GM21515 (cell line): Measurements from ENCODE around the gene FBXW2.
"Not testable (repeated sequence)": the region's sequence is repeated elsewhere in the genome, so short reads cannot be mapped to it uniquely, and the experiment has no call there.

Experiments used
- ATAC-seq: cut with Tn5 transposase; IDR thresholded peaks from one replicate; pipeline ENCODE4 v1.9.1; 2021; ENCODE audit not compliant: unreplicated experiment

FBXW2 gene

GRCh38 chr9:120779227-120779626 lies 14.0 kb downstream of the FBXW2 start:
- ATAC-seq: no peak

DNA sequence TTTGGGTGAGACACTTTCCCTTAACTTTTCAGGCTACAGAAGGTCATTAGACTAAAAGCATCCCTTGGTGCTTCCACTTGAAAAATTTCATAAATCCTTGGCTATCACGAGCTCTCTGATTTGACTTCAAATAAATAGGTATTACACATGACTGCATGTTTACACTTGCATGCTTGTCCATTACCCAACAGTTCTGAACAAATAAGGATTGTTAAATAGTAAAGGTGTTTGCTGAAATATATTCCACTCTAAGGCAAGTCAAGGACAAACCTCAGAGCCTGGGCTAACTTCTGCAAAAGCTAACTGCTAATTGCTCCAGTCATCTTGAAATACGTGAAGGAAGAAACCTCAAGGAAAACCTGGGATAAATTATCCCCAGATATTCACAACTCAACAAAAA lies 14.5 kb downstream of the FBXW2 start:
- ATAC-seq: no peak

GRCh38 chr9:120777229-120777628 lies 16.0 kb downstream of the FBXW2 start:
- no peak for ATAC-seq

GRCh38 chr9:120776788-120777187 lies 16.4 kb downstream of the FBXW2 start:
- ATAC-seq: no peak

- no peak for ATAC-seq
Measured at GRCh38 chr9:120775859-120776258, 17.4 kb downstream of the FBXW2 start.

DNA sequence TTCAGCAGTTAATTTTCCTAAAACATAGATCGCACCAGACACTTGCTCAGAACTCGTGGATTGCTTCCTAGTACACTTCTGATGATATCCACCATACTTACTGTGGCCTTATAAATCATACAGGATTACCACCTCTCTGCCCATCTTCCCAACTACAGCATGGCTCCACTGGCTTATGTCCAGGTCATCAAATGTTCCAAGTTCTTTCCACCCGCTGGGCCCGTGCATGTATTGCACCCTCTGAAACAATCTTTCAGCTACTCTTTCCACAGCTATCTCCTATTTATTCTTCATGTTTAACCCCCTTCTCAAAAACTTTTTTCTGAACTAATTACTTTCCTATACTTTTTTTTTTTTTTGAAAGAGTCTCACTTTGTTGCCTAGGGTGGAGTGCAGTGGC lies 18.5 kb downstream of the FBXW2 start:
- ATAC-seq: no peak

DNA sequence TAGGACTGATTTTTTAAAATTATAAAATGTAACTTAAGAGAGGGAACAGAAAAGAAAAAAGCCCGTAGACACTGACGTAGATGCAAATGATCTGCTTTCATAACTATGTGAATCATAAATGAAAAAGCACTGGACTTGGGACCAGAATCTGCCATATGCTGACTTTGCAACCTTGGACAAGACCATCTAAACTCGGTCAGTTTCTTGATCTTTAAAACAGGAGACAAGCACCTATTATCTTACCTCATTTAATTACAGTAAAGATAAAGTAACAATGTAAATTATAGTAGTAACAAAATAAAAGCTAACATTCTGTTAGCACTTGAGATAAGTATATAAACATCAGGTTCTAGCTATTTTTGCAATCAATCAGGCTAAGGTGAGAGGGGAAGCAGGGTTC lies 20.0 kb downstream of the FBXW2 start:
- ATAC-seq: no peak

DNA sequence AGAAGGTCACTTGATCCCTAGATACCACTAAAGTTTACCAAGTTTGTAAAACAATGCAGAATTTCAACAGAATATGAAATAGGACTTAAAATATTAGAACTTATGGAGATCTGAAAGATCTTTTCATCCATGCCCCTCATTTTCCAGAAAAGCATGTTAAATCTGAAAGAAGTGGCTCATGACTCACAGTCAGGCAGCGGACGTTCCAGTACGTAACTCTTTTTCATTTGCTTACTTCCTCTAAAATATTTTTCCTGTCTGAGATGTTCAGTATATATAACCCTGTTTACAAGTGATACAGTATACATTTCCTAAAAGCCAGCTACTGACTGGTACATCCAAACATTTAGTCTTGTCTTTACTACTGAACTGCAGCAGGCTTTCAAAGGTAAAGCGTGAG lies 22.3 kb downstream of the FBXW2 start:
- ATAC-seq: no peak

DNA sequence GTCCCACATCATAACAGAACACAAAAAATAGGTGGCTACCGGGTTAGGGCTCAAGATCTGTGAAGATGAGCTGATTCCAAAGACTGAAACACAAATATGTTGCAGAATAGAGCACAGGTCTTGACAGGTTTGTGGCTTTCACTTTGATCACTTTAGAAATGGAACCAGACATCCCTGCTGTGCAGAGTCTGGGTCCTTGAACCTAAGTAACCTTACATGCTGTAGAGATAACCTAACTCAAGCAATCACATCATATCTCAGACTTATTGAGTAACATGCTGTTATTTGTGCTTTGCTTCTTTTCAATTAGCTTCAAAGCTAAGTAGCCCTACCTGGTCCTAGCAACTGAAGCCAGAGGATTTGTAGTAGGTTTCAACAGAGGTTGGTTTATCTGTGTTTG lies 24.3 kb downstream of the FBXW2 start:
- ATAC-seq: no peak

DNA sequence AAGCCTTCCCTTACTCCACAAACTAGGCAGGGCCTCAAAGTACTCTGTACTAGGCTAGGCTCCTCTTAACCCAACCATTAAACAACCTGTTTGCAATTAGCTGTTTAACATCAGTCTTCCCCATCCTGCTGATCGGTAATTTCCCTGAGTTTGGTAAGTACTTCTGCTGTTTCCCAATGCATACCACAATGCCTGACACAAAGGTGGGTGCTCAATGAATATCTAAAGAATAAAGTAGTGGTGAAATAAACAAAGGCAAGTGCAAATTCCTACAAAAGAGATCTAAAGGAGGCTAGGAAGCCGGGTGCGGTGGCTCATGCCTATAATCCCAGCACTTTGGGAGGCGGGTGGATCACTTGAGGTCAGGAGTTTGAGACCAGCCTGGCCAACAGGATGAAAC lies 25.0 kb downstream of the FBXW2 start:
- ATAC-seq: no peak

- no peak for ATAC-seq
Measured at GRCh38 chr9:120767451-120767850, 25.8 kb downstream of the FBXW2 start.

GRCh38 chr9:120765910-120766425 lies 27.2 kb downstream of the FBXW2 start:
- ATAC-seq: no peak

- no peak for ATAC-seq
Measured at GRCh38 chr9:120764476-120764875, 28.7 kb downstream of the FBXW2 start.

DNA sequence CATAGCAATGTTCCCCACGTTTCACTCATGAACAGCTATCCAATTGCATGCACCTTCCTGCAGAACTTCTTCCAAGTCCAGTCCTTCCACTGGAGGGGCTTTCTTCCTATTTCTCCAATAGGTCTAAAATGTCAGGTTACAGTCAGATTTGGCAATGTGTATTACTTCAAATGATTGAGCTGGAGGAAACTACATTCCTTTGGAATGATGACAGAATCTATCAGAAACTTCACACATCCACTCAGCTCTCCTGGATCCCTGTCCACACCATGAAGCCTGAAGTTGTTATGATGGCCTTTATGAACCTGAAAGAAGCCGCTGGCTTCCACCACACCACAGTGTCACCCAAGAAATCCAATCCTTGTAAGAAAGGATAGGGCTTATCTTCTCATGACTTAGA lies 32.2 kb downstream of the FBXW2 start:
- ATAC-seq: no peak

DNA sequence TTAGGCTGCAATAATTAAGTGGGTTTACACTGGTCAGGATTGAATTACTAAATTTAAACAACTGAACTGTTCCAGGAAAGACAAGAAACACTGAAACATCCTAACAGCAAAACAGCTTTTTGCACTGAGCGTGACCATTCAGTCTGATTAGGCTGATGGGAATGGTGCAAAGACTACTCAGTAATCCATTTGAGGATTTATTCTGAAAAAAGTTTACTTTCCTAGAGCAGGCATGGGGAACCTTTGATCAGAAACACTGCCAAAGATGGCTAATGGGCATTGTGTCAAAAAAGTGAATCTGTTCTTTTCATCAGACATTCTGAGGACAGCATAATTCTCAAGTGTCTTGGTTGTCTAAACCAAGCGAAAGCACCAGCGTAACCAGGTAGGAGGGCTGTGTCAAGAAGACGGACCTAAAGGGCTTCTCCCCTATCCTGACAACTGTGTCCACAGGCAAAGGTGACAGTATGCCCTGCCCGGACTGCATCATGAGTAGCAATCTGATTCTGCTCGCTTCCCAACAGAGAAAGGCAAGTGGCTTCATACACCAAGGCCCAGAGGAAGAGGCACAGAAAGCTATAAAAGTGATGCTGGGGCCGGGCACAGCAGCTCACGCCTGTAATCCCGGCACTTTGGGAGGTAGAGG lies 33.3 kb downstream of the FBXW2 start:
- ATAC-seq: no peak

DNA sequence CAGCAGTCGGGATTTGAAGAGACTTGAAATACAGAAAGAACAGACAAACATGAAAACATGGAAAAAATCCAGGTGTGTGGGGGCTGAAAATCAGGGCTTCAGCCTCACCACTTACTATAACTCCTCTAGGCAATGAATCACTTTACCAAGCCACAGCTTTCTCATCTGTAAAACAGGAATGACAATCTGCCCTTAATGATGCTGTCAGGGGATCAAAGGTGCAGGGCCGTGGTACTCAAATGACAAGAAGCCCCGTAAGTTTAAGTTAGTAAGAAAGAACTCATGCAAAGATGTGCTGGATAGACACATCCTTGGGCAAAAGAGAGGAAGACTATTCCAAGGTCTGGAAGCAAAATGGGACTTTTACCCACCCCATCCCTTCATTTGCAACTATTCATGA lies 34.7 kb downstream of the FBXW2 start:
- no peak for ATAC-seq

GRCh38 chr9:120757026-120757913 lies 35.9 kb downstream of the FBXW2 start:
- ATAC-seq: no peak

DNA sequence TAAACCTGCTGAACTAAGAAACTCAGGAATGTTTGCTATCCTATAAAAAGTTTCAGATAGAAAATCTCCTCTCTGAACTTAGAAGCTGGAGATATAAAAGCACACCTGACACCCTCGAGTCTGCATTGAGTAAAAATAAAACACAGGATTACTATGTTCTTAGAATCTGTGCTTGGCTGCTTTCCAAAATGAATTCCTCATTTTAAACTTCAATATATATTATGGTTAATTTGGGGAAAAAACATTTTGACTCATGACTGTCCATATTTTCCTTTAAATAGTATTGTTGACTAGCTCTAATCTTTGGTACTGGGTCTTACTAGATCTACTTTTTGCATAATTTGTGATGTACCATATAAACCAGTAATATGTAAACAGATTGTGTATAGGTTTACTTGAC lies 36.7 kb downstream of the FBXW2 start:
- ATAC-seq: no peak

GRCh38 chr9:120755810-120756434 lies 37.3 kb downstream of the FBXW2 start:
- ATAC-seq: no peak

- ATAC-seq: no peak
Measured at GRCh38 chr9:120755044-120755443, 38.2 kb downstream of the FBXW2 start.

- ATAC-seq: no peak
Measured at GRCh38 chr9:120750421-120750820, 42.8 kb downstream of the FBXW2 start.

GRCh38 chr9:120746366-120746765 lies 46.9 kb downstream of the FBXW2 start:
- not testable (repeated sequence) for ATAC-seq
